HG02870 (cell line): ENCODE data around the gene AGFG2.

Source experiments
- ATAC-seq: cut with Tn5 transposase; IDR thresholded peaks from one replicate; pipeline ENCODE4 v1.9.1; 2021; ENCODE audit warnings: mild to moderate bottlenecking, moderate library complexity; ENCODE audit not compliant: unreplicated experiment

Gene AGFG2

GRCh38 chr7:100584054-100584682 lies 45.2 kb downstream of the AGFG2 start:
- no peak for ATAC-seq

GRCh38 chr7:100584683-100585510 lies 45.9 kb downstream of the AGFG2 start:
- no peak for ATAC-seq

GRCh38 chr7:100585511-100586265 lies 46.7 kb downstream of the AGFG2 start, which contains the start of gene LRCH4:
LRCH4 (minus strand) TSS chr7:100586129; CDS start chr7:100586100, 29 bp downstream.
- ATAC-seq = peak; percentile 14

- ATAC-seq = peak; percentile 87
Observed at GRCh38 chr7:100586266-100587025, 47.4 kb downstream of the AGFG2 start, which contains the start of gene FBXO24. FBXO24 (plus strand) TSS chr7:100586328; CDS start chr7:100586626, 298 bp downstream.

GRCh38 chr7:100588438-100588837 lies 49.4 kb downstream of the AGFG2 start:
- no peak for ATAC-seq

- ATAC-seq = no peak
Observed at GRCh38 chr7:100589341-100589947, 50.4 kb downstream of the AGFG2 start.

GRCh38 chr7:100590077-100590737 lies 51.2 kb downstream of the AGFG2 start:
- no peak for ATAC-seq

GRCh38 chr7:100591596-100591995 lies 52.6 kb downstream of the AGFG2 start:
- ATAC-seq = no peak

- ATAC-seq = no peak
Observed at GRCh38 chr7:100595188-100595587, 56.2 kb downstream of the AGFG2 start.

- ATAC-seq = no peak
Observed at GRCh38 chr7:100598425-100598824, 59.4 kb downstream of the AGFG2 start.

GRCh38 chr7:100599911-100600729 lies 61.1 kb downstream of the AGFG2 start:
- no peak for ATAC-seq

GRCh38 chr7:100600730-100601038 lies 61.7 kb downstream of the AGFG2 start:
- no peak for ATAC-seq

- ATAC-seq = no peak
Observed at GRCh38 chr7:100602889-100603725, 64.1 kb downstream of the AGFG2 start.

- ATAC-seq = no peak
Observed at GRCh38 chr7:100603726-100604027, 64.7 kb downstream of the AGFG2 start.

- no peak for ATAC-seq
Observed at GRCh38 chr7:100604028-100604975, 65.3 kb downstream of the AGFG2 start.

- ATAC-seq = no peak
Observed at GRCh38 chr7:100604976-100605911, 66.2 kb downstream of the AGFG2 start.
